Fibroblast of skin of left quadriceps (primary cell): ENCODE results near the gene MZT2B.
"Not testable (repeated sequence)": the region's sequence is repeated elsewhere in the genome, so short reads cannot be mapped to it uniquely, and the experiment has no call there.

Source experiments
- DNase-seq, 2 experiments: peaks; one replicate each; pipeline ENCODE4 v3.0.0-alpha.2; 2013; ENCODE audit warnings: low read depth in 2 of 2

Gene MZT2B

GRCh38 chr2:130152816-130153595, 29.1 kb upstream of the MZT2B start:
- no peak for DNase-seq

GRCh38 chr2:130153721-130154422, 28.2 kb upstream of the MZT2B start:
- DNase-seq: not testable (repeated sequence)

- DNase-seq: not testable (repeated sequence)
These were observed 27.7 kb upstream of the MZT2B start for GRCh38 chr2:130154423-130154770.

GRCh38 chr2:130154773-130155765, 27.0 kb upstream of the MZT2B start:
- DNase-seq: no peak

GRCh38 chr2:130155956-130156623, 26.0 kb upstream of the MZT2B start:
- DNase-seq: peak; percentile 6 to 7

GRCh38 chr2:130156624-130157004, 25.4 kb upstream of the MZT2B start:
- no peak for DNase-seq

GRCh38 chr2:130157354-130157753, 24.7 kb upstream of the MZT2B start:
- not testable (repeated sequence) for DNase-seq

GRCh38 chr2:130157825-130158514, 24.1 kb upstream of the MZT2B start:
- DNase-seq: not testable (repeated sequence)

GRCh38 chr2:130158631-130159030, 23.4 kb upstream of the MZT2B start:
- no peak for DNase-seq

- DNase-seq: not testable (repeated sequence)
These were observed 22.7 kb upstream of the MZT2B start for GRCh38 chr2:130159376-130159775.

- DNase-seq: no peak
These were observed 21.9 kb upstream of the MZT2B start for GRCh38 chr2:130160131-130160530.

GRCh38 chr2:130160838-130161705, 21.0 kb upstream of the MZT2B start:
- DNase-seq: not testable (repeated sequence)

GRCh38 chr2:130162486-130162885, 19.6 kb upstream of the MZT2B start:
- DNase-seq: not testable (repeated sequence)

GRCh38 chr2:130162968-130163367, 19.1 kb upstream of the MZT2B start:
- DNase-seq: no peak

GRCh38 chr2:130165293-130166016, 16.6 kb upstream of the MZT2B start:
- no peak for DNase-seq

- not testable (repeated sequence) for DNase-seq
These were observed 15.5 kb upstream of the MZT2B start for GRCh38 chr2:130166611-130167010.

- DNase-seq: not testable (repeated sequence)
These were observed 12.9 kb upstream of the MZT2B start for GRCh38 chr2:130169163-130169562.

GRCh38 chr2:130169896-130170295, 12.2 kb upstream of the MZT2B start:
- DNase-seq: no peak

GRCh38 chr2:130174866-130175265, 7.2 kb upstream of the MZT2B start:
- DNase-seq: not testable (repeated sequence)
